ENCODE data around the gene VPS52. TPM values are rescaled to one million over a fixed set of nuclear protein-coding genes. Genes with fewer than 3 reads are reported as not detected.
A peak's percentile ranks its signal among the peaks of the same experiment; 100 is the strongest.

VPS52 gene
- total and polyA plus RNA-seq, 9 of the 15 experiments (the other 6 are each of a cell fraction or from before 2014, with no cell fraction given) = 24.4 to 103 (median 40.2) TPM

- TF ChIP-seq, protein P1, sequence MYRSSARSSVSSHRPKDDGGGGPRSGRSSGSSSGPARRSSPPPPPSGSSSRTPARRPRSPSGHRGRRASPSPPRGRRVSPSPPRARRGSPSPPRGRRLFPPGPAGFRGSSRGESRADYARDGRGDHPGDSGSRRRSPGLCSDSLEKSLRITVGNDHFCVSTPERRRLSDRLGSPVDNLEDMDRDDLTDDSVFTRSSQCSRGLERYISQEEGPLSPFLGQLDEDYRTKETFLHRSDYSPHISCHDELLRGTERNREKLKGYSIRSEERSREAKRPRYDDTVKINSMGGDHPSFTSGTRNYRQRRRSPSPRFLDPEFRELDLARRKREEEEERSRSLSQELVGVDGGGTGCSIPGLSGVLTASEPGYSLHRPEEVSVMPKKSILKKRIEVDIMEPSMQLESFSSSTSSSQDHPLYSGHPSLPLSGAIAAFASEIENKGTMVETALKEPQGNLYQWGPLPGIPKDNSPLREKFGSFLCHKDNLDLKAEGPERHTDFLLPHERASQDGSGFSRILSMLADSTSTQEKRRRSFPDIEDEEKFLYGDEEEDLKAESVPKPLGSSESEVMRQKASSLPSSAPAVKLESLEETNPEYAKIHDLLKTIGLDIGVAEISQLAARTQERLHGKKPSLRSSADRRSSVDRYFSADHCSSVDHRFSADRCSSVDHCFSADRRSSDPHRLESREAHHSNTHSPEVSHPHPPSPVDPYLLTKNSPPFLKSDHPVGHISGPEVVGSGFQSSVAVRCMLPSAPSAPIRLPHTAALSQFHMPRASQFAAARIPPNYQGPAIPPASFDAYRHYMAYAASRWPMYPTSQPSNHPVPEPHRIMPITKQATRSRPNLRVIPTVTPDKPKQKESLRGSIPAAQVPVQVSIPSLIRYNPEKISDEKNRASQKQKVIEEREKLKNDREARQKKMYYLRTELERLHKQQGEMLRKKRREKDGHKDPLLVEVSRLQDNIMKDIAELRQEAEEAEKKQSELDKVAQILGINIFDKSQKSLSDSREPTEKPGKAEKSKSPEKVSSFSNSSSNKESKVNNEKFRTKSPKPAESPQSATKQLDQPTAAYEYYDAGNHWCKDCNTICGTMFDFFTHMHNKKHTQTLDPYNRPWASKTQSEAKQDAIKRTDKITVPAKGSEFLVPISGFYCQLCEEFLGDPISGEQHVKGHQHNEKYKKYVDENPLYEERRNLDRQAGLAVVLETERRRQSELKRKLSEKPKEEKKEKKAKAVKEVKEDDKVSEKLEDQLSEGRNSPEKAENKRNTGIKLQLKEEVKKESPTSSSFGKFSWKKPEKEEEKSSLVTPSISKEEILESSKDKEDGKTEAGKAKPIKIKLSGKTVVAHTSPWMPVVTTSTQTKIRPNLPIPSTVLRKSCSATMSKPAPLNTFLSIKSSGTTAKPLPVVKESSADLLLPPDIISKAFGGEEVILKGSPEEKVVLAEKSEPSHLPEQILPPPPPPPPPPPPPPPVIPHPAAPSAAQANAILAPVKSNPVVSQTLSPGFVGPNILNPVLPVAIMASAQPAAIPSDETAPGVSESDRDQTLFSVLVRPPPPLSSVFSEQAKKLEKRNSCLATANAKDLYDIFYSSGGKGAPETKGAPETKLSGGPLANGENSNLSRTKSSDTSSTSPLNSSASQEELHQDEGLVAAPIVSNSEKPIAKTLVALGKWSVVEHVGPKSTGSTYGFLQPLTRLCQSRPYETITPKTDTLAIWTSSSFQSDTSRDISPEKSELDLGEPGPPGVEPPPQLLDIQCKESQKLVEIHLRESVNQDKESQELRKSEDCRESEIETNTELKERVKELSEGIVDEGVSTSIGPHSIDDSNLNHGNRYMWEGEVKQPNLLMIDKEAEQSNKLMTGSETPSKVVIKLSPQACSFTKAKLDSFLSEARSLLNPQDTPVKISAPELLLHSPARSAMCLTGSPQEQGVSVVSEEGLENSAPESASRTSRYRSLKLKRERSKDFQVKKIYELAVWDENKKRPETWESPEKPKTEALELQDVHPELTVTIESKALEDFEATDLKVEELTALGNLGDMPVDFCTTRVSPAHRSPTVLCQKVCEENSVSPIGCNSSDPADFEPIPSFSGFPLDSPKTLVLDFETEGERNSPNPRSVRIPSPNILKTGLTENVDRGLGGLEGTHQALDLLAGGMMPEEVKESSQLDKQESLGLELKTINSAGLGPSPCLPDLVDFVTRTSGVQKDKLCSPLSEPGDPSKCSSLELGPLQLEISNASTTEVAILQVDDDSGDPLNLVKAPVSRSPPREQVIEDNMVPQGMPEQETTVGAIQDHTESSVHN (IDR thresholded peaks at IDR 0.05; ENCODE audit: borderline replicate concordance in 1 of 2, low read depth in 1 of 2) = no peak
- 0 out of 2 replicates have a peak, but pooled peaks have one; percentile 21 for TF ChIP-seq ARID1B (IDR thresholded peaks at IDR 0.05)
- no peak for TF ChIP-seq MTA1 (IDR thresholded peaks at IDR 0.05; ENCODE audit: borderline replicate concordance)
- TF ChIP-seq HNRNPL (IDR thresholded peaks at IDR 0.05; ENCODE audit: low read depth, low read length) = no peak
- TF ChIP-seq, protein P2, sequence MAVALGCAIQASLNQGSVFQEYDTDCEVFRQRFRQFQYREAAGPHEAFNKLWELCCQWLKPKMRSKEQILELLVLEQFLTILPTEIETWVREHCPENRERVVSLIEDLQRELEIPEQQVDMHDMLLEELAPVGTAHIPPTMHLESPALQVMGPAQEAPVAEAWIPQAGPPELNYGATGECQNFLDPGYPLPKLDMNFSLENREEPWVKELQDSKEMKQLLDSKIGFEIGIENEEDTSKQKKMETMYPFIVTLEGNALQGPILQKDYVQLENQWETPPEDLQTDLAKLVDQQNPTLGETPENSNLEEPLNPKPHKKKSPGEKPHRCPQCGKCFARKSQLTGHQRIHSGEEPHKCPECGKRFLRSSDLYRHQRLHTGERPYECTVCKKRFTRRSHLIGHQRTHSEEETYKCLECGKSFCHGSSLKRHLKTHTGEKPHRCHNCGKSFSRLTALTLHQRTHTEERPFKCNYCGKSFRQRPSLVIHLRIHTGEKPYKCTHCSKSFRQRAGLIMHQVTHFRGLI (CRISPR knock-in tag; IDR thresholded peaks at IDR 0.05) = no peak
- TF ChIP-seq, protein P3, sequence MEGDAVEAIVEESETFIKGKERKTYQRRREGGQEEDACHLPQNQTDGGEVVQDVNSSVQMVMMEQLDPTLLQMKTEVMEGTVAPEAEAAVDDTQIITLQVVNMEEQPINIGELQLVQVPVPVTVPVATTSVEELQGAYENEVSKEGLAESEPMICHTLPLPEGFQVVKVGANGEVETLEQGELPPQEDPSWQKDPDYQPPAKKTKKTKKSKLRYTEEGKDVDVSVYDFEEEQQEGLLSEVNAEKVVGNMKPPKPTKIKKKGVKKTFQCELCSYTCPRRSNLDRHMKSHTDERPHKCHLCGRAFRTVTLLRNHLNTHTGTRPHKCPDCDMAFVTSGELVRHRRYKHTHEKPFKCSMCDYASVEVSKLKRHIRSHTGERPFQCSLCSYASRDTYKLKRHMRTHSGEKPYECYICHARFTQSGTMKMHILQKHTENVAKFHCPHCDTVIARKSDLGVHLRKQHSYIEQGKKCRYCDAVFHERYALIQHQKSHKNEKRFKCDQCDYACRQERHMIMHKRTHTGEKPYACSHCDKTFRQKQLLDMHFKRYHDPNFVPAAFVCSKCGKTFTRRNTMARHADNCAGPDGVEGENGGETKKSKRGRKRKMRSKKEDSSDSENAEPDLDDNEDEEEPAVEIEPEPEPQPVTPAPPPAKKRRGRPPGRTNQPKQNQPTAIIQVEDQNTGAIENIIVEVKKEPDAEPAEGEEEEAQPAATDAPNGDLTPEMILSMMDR (IDR thresholded peaks at IDR 0.05 in 2 of 3, conservative IDR thresholded peaks at IDR 0.05 in 1 of 3; ENCODE audit: insufficient read depth in 2 of 3, low read depth in 1 of 3, low read length in 3 of 3) = peak in 2 of 3 experiments; percentile 28 to 61; a peak in 2 of 6 replicates
- TF ChIP-seq ERF (CRISPR knock-in tag; IDR thresholded peaks at IDR 0.05) = no peak
- no peak for TF ChIP-seq ATF3 (IDR thresholded peaks at IDR 0.05)
- TF ChIP-seq ATF3 (CRISPR knock-in tag; conservative IDR thresholded peaks at IDR 0.05) = no peak
- peak; percentile 51; the same call in 1 of the 2 replicates for TF ChIP-seq NKRF (IDR thresholded peaks at IDR 0.05; ENCODE audit: borderline replicate concordance)
Observed at GRCh38 chr6:33312361-33313104, 40.9 kb upstream of the VPS52 start (continued).
